HCT116 (cell line): ENCODE measurements around the gene TMCC3. TPM values are rescaled to one million over a fixed set of nuclear protein-coding genes. Genes with fewer than 3 reads are reported as not detected.

Experiments
- ATAC-seq: fragments of 200-7000 bp; cut with Tn5 transposase; 2 replicates; pipeline ENCODE4 v1.9.1; 2020; ENCODE audit warnings: mild to moderate bottlenecking, moderate library complexity
- BruUV-seq: library from RNA; stranded (reverse); fragments of 400-500 nt; replicated peaks from 2 replicates; lab custom pipeline; 2021; lab: Mats Ljungman, UMichigan
- CTCF ChIA-PET: fragments of 300-600 bp; sonication (Branson Sonifier 250); formaldehyde crosslinking; loops from one replicate; lab custom pipeline; 2021; ENCODE audit warnings: antibody characterized with exemption; lab: Charles Lee
- POLR2A ChIA-PET: fragments of 300-600, 350-600 bp; sonication (Branson Sonifier 250); formaldehyde crosslinking; loops from one replicate; lab custom pipeline; 2021; ENCODE audit warnings: antibody characterized with exemption; lab: Charles Lee
- RAD21 ChIA-PET, 2 experiments: fragments of 300-600 bp; sonication (Branson Sonifier 250); formaldehyde crosslinking; loops; one replicate each; lab custom pipeline; 2023; ENCODE audit warnings: low total read pairs in 2 of 2; ENCODE audit not compliant: uncharacterized antibody in 2 of 2, unreplicated experiment in 2 of 2, low non-redundant PET in 1 of 2; lab: Charles Lee
- DNase-seq: peaks from one replicate; pipeline ENCODE4 v3.0.0-alpha.2; 2010; ENCODE audit warnings: low read depth, low spot score
- H2AFZ ChIP-seq: fragments of 200-600 bp; shearing (Covaris generic), sonication (generic); 2 replicates; pipeline ENCODE4 v1.6.1; 2017; ENCODE audit warnings: low read depth, mixed run types, mixed read lengths, antibody characterized with exemption, low read length; ENCODE audit not compliant: poor library complexity, severe bottlenecking
- H3K27ac ChIP-seq: 2 replicates; pipeline ENCODE4 v1.5.1; 2012; ENCODE audit warnings: low read depth, low read length
- H3K27me3 ChIP-seq: fragments of 200-600 bp; sonication (generic); 2 replicates; pipeline ENCODE4 v1.6.1; 2016; ENCODE audit warnings: mixed run types, low read length, mixed read lengths; ENCODE audit not compliant: insufficient read depth
- H3K36me3 ChIP-seq, 2 experiments: fragments of 200-500 bp in 1 of 2; fragments of 200-600 bp in 1 of 2; sonication (Bioruptor generic) in 1 of 2; sonication (generic) in 1 of 2; 2 replicates each; pipeline versions ENCODE4 v1.5.1 to v1.6.1; 2014 to 2016; ENCODE audit warnings: low read length in 2 of 2, inconsistent platforms in 1 of 2, mixed read lengths in 1 of 2, mixed run types in 1 of 2; ENCODE audit not compliant: insufficient read depth in 2 of 2, control insufficient read depth in 1 of 2
- H3K4me1 ChIP-seq, 2 experiments: fragments of 200-600 bp in 1 of 2; sonication (generic) in 1 of 2; 2 replicates each; pipeline versions ENCODE4 v1.5.1 to v1.6.1; 2012 to 2017; ENCODE audit warnings: low read length in 2 of 2, inconsistent platforms in 1 of 2, mild to moderate bottlenecking in 1 of 2, mixed read lengths in 1 of 2, mixed run types in 1 of 2, moderate library complexity in 1 of 2; ENCODE audit not compliant: insufficient read depth in 2 of 2, control insufficient read depth in 1 of 2
- H3K4me2 ChIP-seq: fragments of 200-600 bp; sonication (generic); 2 replicates; pipeline ENCODE4 v1.6.1; 2017; ENCODE audit warnings: mixed run types, low read length, mixed read lengths
- H3K4me3 ChIP-seq, 2 experiments: fragments of 200-600 bp in 1 of 2; sonication (generic) in 1 of 2; replicated peaks in 1 of 2; 2 replicates each; pipeline ENCODE4 v1.5.1; 2011 to 2016; ENCODE audit warnings: low read length in 2 of 2, control low read depth in 1 of 2, low read depth in 1 of 2, mild to moderate bottlenecking in 1 of 2, mixed read lengths in 1 of 2, mixed run types in 1 of 2
- H3K79me2 ChIP-seq: fragments of 200-600 bp; sonication (generic); 2 replicates; pipeline ENCODE4 v1.6.1; 2017; ENCODE audit warnings: mild to moderate bottlenecking, mixed run types, low read length, moderate library complexity, mixed read lengths; ENCODE audit not compliant: insufficient read depth
- H3K9ac ChIP-seq: fragments of 200-600 bp; sonication (generic); 2 replicates; pipeline ENCODE4 v1.6.1; 2016; ENCODE audit warnings: low read length, mixed read lengths
- H3K9me2 ChIP-seq: fragments of 200-600 bp; sonication (generic), shearing (Covaris generic); 2 replicates; pipeline ENCODE4 v1.6.1; 2017; ENCODE audit warnings: mixed run types, mild to moderate bottlenecking, moderate library complexity; ENCODE audit not compliant: insufficient read depth
- H3K9me3 ChIP-seq, 2 experiments: fragments of 200-500 bp in 1 of 2; fragments of 200-600 bp in 1 of 2; sonication (Bioruptor generic) in 1 of 2; sonication (generic) in 1 of 2; 2 replicates each; pipeline ENCODE4 v1.6.1; 2014 to 2017; ENCODE audit warnings: low read length in 2 of 2, mixed read lengths in 2 of 2, inconsistent platforms in 1 of 2, low read depth in 1 of 2, mild to moderate bottlenecking in 1 of 2, mixed run types in 1 of 2, moderate library complexity in 1 of 2; ENCODE audit not compliant: control insufficient read depth in 1 of 2, insufficient read depth in 1 of 2
- H4K20me1 ChIP-seq: fragments of 200-600 bp; sonication (generic), shearing (Covaris generic); 2 replicates; pipeline ENCODE4 v1.6.1; 2017; ENCODE audit warnings: mixed run types, mild to moderate bottlenecking, moderate library complexity; ENCODE audit not compliant: insufficient read depth
- CBX3 ChIP-seq: IDR thresholded peaks from 2 replicates; pipeline ENCODE4 v1.6.1; 2012; ENCODE audit warnings: low read depth
- CEBPB ChIP-seq: IDR thresholded peaks from 2 replicates; pipeline ENCODE4 v1.6.1; 2012; ENCODE audit warnings: low read depth
- CTCF ChIP-seq, 3 experiments: fragments of 200-600 bp in 1 of 3; sonication (generic) in 1 of 3; IDR thresholded peaks in 2 of 3; conservative IDR thresholded peaks in 1 of 3; 2 replicates each; pipeline ENCODE4 v1.5.1; 2012 to 2017; ENCODE audit warnings: low read depth in 2 of 3, low read length in 2 of 3, antibody characterized with exemption in 1 of 3, borderline replicate concordance in 1 of 3, control low read depth in 1 of 3, mild to moderate bottlenecking in 1 of 3, mixed read lengths in 1 of 3, mixed run types in 1 of 3, moderate library complexity in 1 of 3; ENCODE audit not compliant: insufficient read depth in 1 of 3
- ELF1 ChIP-seq: IDR thresholded peaks from 2 replicates; pipeline ENCODE4 v1.6.1; 2012; ENCODE audit warnings: low read depth, borderline replicate concordance
- EZH2phosphoT487 ChIP-seq: fragments of 200-600 bp; IDR thresholded peaks from 2 replicates; pipeline ENCODE4 v1.6.1; 2018; ENCODE audit warnings: antibody characterized with exemption, borderline replicate concordance
- JUND ChIP-seq: IDR thresholded peaks from 2 replicates; pipeline ENCODE4 v1.6.1; 2012
- POLR2A ChIP-seq: IDR thresholded peaks from 2 replicates; pipeline ENCODE4 v1.7.0; 2011; ENCODE audit warnings: borderline replicate concordance; ENCODE audit not compliant: insufficient read depth, insufficient read length; ENCODE audit errors: extremely low read depth
- SIN3A ChIP-seq: IDR thresholded peaks from 2 replicates; pipeline ENCODE4 v1.6.1; 2012; ENCODE audit warnings: low read depth
- SP1 ChIP-seq: IDR thresholded peaks from 2 replicates; pipeline ENCODE4 v1.6.1; 2012; ENCODE audit warnings: low read depth
- SRF ChIP-seq: IDR thresholded peaks from 2 replicates; pipeline ENCODE4 v1.6.1; 2012; ENCODE audit warnings: low read depth
- TCF7L2 ChIP-seq: IDR thresholded peaks from 2 replicates; pipeline ENCODE4 v1.7.0; 2011; ENCODE audit warnings: borderline replicate concordance, inconsistent platforms; ENCODE audit not compliant: insufficient read depth, insufficient read length; ENCODE audit errors: extremely low read depth
- YY1 ChIP-seq: IDR thresholded peaks from 2 replicates; pipeline ENCODE4 v1.6.1; 2011; ENCODE audit warnings: low read length, low read depth, moderate library complexity, mild to moderate bottlenecking; ENCODE audit not compliant: insufficient replicate concordance; ENCODE audit errors: extremely low read depth
- ZNF274 ChIP-seq: fragments of 200-500 bp; sonication (Bioruptor generic); IDR thresholded peaks from 2 replicates; pipeline ENCODE4 v1.6.1; 2014; ENCODE audit warnings: mild to moderate bottlenecking, low read depth, low read length, inconsistent platforms
- intact Hi-C: fragments of 100-400 bp; cut with micrococcal nuclease; formaldehyde crosslinking; loops from 2 replicates; pipeline ENCODE4 v1.10.0; 2022
- total RNA-seq: library from RNA; stranded (reverse); gene quantifications from one replicate; pipeline ENCODE4 v1.2.1, GENCODE V29; 2021; ENCODE audit not compliant: unreplicated experiment
- TF ChIP-seq, protein P1 (sequence below): IDR thresholded peaks from 2 replicates; pipeline ENCODE4 v1.6.1; 2012
- TF ChIP-seq, protein P2 (sequence below): IDR thresholded peaks from 2 replicates; pipeline ENCODE4 v1.6.1; 2012; ENCODE audit warnings: low read depth

Gene TMCC3
- total RNA-seq, 1 experiment from 2014 or later, result 4.5 TPM

DNA sequence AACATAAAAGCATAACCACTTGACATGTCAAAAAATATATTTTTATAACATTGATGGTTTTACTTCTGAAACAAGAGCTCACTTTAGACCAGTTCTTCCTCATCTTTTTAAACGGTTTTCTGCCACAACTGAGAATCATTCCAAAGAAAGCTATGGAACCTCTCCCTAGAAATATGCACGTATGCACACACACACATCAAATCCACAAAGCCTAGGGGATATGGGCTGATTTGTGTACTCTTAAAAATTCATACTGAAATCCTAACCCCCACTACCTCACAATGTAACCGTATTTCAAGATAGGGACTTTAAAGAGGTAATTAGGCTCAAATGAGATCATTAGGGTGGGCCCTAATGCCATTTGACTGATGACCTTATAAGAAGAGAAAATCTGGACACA is 19.3 kb downstream of the TMCC3 start:
- CTCF ChIA-PET, result no interaction called here
- Histone ChIP-seq H3K9ac (no peak overlapping the region), H3K9me2 (no peaks in the 10 kb centered on the region), H3K27me3 (no peaks in the 10 kb centered on the region), H3K4me1 (no peaks in the 10 kb centered on the region), H3K4me3 (no peak overlapping the region), H3K79me2 (no peaks in the 10 kb centered on the region), H2AFZ (no peak overlapping the region), H4K20me1 (no peaks in the 10 kb centered on the region), H3K9me3 (no peaks in the 10 kb centered on the region), H3K36me3 (no peaks in the 10 kb centered on the region), H3K4me2 (no peak overlapping the region), H3K27ac (no peak overlapping the region)
- POLR2A ChIA-PET, result no interaction called here
- no TSS peak for BruUV-seq
- DNase-seq (no peak), ATAC-seq (no peak)
- no peak for TF ChIP-seq ELF1
- intact Hi-C loops, result no loop called here
- RAD21 ChIA-PET, result no interaction called here

- H2AFZ ChIP-seq, result no peak overlapping the region
- no peak overlapping the region for H3K9ac ChIP-seq
- no peaks in the 10 kb centered on the region for H3K27me3 ChIP-seq
- ChIA-PET POLR2A (no interaction called here), RAD21 (no interaction called here)
- no peak overlapping the region for H3K4me2 ChIP-seq
- no peak for ATAC-seq
- H3K79me2 ChIP-seq, result no peaks in the 10 kb centered on the region
- TF ChIP-seq, protein P1, sequence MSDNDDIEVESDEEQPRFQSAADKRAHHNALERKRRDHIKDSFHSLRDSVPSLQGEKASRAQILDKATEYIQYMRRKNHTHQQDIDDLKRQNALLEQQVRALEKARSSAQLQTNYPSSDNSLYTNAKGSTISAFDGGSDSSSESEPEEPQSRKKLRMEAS, result no peak
- TF ChIP-seq YY1, result no peak
- TF ChIP-seq, protein P2, sequence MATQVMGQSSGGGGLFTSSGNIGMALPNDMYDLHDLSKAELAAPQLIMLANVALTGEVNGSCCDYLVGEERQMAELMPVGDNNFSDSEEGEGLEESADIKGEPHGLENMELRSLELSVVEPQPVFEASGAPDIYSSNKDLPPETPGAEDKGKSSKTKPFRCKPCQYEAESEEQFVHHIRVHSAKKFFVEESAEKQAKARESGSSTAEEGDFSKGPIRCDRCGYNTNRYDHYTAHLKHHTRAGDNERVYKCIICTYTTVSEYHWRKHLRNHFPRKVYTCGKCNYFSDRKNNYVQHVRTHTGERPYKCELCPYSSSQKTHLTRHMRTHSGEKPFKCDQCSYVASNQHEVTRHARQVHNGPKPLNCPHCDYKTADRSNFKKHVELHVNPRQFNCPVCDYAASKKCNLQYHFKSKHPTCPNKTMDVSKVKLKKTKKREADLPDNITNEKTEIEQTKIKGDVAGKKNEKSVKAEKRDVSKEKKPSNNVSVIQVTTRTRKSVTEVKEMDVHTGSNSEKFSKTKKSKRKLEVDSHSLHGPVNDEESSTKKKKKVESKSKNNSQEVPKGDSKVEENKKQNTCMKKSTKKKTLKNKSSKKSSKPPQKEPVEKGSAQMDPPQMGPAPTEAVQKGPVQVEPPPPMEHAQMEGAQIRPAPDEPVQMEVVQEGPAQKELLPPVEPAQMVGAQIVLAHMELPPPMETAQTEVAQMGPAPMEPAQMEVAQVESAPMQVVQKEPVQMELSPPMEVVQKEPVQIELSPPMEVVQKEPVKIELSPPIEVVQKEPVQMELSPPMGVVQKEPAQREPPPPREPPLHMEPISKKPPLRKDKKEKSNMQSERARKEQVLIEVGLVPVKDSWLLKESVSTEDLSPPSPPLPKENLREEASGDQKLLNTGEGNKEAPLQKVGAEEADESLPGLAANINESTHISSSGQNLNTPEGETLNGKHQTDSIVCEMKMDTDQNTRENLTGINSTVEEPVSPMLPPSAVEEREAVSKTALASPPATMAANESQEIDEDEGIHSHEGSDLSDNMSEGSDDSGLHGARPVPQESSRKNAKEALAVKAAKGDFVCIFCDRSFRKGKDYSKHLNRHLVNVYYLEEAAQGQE, result no peak
- TF ChIP-seq SRF, result no peak
- no peak for TF ChIP-seq SIN3A
- TF ChIP-seq CBX3, result no peak
- no peak for TF ChIP-seq JUND
- TF ChIP-seq ZNF274, result no peak
- no peak for TF ChIP-seq TCF7L2
- no peak for TF ChIP-seq CTCF (IDR thresholded peaks at IDR 0.05 in 2 of 3, conservative IDR thresholded peaks at IDR 0.05 in 1 of 3; ENCODE audit: borderline replicate concordance in 1 of 3, insufficient read depth in 1 of 3, low read depth in 2 of 3, low read length in 2 of 3)
- no peak for TF ChIP-seq SP1
- TF ChIP-seq POLR2A, result no peak
- no peak for TF ChIP-seq CEBPB
- no peak for TF ChIP-seq EZH2phosphoT487
- TF ChIP-seq, all 23 proteins: peak for 0
- no peak overlapping the region for H3K4me3 ChIP-seq
- no peaks in the 10 kb centered on the region for H3K4me1 ChIP-seq
- CTCF ChIA-PET, result no interaction called here
- BruUV-seq, result no TSS peak
- no peaks in the 10 kb centered on the region for H3K9me2 ChIP-seq
- intact Hi-C loops, result no loop called here
- H3K9me3 ChIP-seq, result no peaks in the 10 kb centered on the region
- H4K20me1 ChIP-seq, result no peaks in the 10 kb centered on the region
- no peaks in the 10 kb centered on the region for H3K36me3 ChIP-seq
- DNase-seq, result no peak
- no peak overlapping the region for H3K27ac ChIP-seq
These were observed 21.4 kb downstream of the TMCC3 start for GRCh38 chr12:94628819-94629472.
